Inflammatory macrophage treated with lipopolysaccharide for 1 hour (primary cell): ENCODE results near the gene IL3.
A peak's percentile ranks its signal among the peaks of the same experiment; 100 is the strongest.

Source experiments
- DNase-seq, 2 donors: peaks; one replicate each; pipeline ENCODE4 v3.0.0-alpha.2; 2020 to 2022

Gene IL3

DNA sequence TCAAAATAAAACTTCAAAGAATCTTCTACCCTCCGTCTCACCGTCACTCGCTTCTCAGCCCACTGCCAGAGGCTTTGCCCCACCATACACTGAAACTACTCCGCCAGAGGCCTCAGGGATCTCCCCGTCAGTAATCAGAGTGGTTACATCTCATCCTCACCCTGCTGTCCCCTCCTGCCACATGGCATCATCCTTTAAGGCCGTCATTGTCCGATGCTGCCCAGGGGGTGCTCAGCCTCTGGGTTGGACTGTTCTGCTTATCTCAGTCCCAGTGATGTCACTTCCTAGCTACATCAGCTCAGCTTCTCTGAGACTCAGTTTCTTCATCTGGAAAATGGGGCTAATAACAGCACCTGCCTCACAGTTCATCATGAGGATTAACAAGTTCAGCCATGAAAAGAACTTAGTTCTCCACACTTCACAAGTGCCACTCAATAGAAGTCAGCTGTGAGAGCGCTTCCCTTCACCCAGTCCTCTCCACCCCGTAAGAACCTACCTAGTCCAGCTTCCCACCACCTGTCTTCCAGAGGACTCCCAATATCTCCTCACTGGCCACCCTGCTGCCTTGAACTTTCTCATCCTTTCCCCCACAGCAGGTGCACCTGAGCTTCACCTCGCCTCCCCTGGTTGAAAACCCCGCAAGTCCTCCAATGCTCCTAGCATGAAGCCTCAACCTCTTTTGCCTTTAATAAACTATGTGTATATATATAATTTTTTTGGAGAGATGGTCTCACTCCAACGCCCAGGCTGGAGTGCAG, 2.8 kb upstream of the IL3 start:
- DNase-seq = no peak

DNA sequence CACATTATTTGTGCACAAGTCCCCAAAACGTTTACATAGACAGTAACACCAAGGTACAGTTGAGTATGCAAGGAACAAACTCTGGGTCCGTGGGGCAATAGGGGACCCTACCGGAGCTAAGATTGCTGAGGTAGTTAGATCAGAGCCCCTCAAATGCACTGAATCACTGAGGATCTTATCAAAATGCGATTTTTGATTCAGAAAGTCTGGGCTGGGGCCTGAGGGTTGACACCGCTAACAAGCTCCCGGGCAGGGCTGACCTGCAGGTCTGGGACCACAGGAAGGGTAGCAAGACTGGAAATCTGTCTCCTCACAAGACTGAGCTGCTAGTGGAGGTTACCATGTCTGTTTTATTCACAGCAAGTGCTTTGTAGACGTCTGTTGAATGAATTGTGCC, 1.8 kb upstream of the IL3 start:
- no peak for DNase-seq

DNA sequence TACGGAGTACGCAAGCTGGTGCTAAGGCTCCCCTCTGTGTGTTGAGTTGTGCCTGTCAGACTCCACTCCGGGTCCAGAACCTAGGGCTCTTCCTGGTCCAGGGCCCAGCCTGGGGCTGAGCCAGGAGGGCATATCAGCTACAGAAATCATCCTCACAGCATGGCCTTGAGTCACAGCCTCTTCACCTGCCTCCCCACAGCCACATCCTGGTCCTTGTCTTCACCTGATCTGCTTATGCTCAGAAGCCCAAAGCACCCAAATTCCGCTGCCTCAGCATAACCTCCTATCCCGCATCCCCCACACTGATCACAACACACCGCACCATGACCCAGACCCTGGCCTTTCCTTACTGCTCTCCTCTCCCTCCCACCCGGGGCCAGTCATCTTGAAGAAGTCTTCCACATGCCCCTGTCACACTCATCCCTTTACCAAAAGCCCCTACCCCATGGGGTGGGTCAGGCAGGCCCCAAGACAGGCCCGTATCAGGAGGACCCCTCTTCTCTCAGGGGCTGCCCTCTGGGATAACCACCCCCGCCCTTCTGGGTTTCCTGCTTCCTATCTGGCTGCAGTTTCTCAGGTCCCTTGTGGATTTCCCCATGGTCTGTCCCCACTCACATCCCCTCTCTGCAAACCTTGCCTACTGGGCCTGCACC, 1.3 kb upstream of the IL3 start:
- DNase-seq = no peak

- DNase-seq = no peak
Observed at GRCh38 chr5:132059696-132060500, 557 bp upstream of the IL3 start.

DNA sequence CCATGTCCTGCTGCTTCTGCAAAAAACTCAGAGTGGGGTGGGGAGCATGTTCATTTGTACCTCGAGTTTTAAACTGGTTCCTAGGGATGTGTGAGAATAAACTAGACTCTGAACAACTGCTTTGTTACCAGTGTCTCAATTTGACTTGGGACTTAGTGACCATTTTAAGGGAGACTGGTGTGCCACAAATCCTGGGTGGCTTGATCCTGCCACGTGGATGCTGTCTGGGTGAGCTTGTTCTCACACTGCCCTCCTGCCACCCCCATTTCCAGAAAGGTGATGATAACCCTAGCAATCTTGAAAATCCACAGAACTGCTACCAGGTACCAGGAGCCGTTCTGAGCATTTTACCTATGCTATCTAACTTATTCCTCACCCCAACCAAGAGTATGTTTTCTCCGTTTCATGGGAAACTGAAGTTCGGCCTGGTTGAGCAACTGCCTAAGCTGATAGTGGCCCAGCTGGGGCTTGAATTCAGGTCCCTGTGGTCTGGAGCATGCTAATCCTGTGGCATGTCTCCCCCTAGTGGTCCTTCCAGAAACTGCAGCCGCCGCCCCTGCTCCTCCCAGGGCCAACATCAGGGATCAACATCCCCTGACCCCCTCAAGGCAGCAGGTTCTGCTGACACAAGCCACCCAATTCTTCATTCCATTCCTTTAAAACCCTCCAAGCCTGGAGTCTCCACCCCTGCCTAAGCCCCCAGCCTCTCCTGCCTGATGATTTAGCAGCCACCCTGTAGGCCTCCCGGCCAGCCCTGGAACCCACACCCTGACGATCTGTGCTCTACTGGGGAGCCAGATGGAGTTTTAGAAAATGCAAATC, 2.8 kb downstream of the IL3 start:
- DNase-seq = peak; percentile 32 to 95

GRCh38 chr5:132064140-132064539, 3.7 kb downstream of the IL3 start:
- DNase-seq = no peak

DNA sequence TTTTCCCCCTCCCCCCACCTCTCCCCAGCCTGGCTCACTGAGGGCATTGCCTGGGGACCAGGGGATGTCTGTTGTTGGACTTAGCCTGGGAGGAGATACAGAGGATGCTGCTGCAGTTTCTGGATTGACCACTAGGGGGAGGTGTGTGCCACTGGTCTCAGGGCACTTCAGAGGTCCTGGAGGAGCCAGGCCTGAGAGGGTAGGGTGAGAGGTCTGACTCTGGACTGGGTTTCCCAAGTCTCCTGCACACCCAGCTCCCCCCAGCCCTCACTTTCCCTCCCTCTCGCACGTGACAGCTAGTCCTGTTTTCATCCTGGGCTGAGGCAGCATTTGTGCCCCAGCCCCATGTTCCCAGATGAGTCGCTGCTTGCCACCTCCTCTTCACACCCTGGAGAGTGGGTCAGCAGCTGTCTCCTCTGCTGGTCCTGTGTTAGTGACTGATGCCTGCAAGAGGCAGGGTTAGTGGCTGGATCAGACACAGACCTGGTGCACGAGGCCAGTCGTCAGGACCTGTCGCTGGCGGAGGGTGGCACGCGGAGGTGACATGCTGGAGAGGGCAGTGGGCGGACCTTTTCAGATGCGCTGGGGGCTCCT, 4.4 kb downstream of the IL3 start:
- DNase-seq = peak; percentile 32 to 97

DNA sequence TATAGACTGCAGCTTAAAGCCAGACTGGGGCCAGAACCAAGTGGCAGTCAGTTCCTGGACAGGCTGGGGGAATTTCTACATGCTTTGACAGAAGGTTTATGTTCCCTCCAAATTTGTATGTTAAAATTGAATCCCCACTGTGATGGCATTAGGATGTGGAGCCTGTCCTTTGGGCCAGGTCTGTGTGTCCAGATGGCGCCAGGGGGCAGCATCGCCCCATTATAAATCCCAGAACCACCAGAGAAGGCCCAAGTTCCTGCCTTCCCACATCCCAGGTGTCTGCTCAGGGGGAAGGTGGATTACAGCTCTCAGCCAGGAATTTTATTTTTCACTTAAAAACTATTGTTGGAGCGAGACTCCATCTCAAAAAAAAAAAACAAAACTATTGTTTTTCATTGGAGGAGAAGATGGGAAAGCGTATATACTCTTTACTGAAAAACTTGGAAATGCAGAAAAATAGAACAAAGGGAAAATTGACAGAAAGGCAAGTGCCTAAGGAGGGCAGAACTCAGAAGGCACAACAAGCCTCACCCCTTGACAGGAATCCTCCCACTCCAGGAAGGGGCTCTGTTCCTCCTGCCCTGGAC, 5.0 kb downstream of the IL3 start:
- DNase-seq = peak; percentile 45 to 66

DNA sequence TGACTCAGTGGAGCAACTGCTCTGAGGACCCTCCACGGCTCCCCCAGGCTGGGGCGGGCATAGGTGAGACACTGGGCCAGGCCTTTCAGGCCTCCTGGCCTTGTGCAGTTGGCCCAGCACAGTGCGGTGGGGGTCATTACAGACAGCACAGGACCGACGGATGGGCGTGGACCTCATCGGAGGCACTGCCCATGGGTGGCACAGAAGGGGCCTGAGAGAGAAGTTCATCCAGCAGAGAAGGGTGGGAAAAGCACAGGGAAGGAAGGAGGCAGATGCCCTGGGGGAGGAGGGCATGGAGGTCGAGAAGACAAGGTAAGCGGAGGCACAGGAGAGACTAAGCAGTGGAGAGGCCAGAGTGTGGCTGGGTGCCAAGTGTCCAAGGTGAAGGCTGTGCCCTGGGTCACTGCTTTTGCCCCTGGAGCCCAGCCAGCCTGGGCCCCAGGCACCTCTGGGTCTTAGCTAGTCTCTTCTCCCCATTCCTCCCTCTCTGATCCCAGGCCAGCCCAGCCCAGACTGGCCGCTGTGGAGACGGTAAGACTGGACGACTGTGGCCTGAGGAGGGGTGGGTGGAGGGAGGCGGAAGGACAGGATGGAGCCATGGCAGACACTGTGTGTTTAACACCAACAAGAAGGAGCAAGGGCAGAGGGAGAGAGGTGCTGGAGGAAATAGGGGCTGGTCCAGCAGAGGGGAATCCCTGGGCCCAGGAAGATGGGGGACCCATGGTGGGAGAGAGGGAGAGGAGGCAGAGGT, 5.7 kb downstream of the IL3 start:
- DNase-seq = no peak

GRCh38 chr5:132066871-132067270, 6.4 kb downstream of the IL3 start:
- no peak for DNase-seq

DNA sequence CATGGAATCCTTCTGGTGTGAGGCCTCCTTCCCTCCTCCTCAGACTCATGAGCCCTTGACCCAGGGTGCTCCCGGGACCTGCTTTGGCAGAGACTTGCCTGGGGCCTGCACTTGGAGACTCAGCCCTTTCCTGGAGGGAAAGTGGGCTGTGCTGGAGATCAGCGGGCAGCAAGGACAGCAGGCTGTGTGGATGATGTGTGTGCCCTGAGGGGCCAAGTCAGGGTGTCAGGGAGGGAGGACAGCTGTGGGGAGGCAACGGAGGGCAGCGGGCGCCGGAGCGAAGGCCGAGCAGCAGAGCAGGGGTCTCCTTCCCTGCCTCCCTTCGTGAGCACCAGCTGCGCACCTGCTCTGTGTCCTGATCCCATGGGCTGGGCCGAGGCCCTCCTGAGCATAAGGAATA, 7.0 kb downstream of the IL3 start:
- DNase-seq = no peak

DNA sequence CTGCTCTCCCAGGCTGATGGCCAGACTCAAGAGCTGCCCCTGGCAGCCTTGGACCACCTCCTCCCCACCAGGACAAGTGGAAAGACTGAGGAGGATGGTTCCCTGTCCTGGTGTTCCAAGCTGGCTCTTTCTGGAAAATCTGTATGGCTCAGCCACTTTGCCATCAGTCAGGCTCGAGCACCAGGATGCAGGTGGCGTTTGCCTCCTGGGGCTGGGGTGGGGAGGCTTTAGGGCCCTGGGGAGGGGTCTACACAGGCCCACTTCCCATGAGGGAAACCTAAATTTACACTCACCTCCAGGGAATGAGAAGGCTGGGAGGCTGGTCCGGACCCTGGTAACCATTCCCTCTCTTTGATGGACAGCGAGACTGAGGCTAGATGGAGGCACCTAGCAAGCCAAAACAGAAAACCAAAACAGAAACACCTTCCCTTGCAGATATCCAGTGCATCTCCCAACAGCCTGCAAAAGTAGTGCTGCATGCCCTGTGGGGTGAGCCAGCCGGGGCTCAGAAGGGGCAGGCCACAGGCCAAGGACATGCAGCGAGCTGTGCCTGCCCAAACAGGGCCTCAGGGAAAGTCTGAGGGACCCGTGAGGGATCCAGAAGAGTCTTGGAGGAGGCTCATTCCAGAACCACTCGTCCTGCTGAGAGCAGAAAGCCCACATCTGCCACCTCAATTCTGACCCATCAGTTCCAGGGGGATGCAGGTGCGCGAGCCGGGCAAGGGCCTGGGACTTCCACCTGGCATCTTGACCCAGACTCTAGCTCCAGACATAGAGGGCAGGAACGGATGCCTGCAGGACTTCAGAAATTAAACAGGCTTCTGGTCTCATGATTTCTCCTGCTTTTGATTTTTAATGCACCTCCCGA, 7.7 kb downstream of the IL3 start:
- DNase-seq = no peak

DNA sequence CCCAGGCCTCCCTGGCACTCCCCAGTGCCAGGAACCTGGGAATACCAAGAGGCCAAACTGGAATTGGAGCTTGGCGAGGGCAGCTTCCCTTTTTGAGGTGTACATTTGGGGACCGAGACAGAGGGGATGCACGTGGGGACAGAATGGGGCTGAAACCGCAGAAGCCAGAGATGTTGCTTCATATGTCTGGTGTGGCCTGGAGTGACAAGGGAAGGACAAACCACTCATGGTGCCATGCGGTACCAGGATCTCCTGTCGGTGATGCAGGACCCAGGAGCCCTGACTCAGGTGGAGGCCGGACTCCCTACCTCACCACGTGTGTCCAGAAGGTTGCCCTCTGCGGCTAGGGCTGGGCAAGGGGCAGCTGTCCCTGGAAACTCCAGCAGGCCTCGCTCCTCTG, 9.1 kb downstream of the IL3 start:
- peak; percentile 14 to 25 for DNase-seq

- no peak for DNase-seq
Observed at GRCh38 chr5:132069994-132070393, 9.5 kb downstream of the IL3 start.

DNA sequence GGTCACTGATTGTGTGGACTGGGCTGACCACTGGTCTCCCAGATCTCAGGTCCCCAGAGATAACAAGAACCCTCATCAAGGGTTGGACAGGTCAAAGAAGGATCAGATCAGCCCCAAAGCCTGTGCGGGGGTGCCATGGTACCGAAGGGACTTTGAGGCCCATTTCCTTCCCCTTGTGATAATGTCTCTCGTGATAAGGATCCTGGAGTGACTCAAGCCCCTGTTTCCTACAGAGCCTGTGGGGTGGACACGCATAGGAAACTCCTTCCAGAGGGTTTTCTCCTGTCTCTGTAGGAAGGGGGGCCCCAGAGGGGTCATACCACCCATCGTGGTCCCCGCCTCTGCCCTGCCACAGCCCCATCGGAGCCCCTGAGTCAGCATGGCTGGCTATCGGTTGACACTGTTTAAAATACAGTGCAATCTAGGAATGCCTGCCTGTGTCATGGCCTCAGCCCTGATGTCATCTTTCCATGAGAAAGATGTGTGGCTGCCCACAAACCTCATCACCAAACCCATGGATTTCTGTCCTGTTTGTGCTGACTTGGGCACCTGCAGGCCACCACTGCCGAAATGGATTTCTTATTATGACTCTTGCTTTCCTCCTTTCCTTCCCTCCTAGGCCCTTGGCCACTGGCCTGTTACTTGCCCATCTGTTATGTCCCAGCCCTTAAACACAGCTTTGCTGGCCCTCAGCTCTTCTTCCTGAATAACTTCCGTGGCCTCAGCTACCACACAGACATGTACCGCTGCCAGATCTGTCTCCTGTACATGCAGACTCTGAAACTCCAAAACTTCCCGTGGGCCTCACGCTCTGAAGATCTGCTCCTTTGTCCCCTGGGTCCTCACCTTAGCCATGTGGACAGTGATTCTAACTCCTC, 10.2 kb downstream of the IL3 start:
- peak; percentile 63 to 72 for DNase-seq

GRCh38 chr5:132071338-132071707, 10.9 kb downstream of the IL3 start:
- DNase-seq = no peak

DNA sequence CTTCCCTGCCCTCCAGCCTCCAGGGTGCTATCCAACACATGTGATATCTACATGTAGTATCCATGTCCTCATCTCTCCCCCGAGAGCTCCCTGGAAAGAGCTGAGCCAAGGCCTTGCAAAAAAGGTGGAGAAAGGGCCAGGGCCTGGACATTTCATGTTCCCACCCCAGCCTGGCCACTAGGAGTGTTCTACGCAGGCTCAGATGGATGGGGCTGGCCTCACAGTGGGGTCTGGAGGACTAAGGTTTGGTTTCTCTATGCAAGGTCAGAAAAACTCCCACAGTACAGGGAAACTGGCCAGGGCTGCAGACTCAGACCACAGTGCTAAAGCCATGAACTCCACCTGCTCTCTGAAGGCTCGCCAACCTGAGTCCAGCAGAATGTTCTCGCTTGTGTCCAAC, 11.6 kb downstream of the IL3 start:
- no peak for DNase-seq

DNA sequence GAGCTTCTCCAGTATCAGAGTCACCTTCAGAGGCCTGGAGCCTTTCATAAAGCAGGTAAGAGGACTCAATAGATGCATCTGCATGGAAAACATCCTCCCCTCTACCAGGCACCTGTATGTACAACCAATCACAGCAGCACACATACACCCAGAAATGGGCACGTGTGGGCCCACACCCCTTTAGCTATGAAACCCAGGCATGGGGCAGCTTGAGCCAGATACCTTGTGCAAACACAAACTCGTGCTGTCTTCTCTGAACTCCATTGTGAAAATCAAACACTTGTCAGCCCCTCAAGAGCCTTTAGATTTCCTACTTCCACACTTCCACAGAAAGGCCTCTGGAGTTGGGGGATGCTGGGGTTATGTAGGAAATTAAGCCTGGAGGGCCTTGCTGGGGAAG, 12.1 kb downstream of the IL3 start:
- no peak for DNase-seq

GRCh38 chr5:132073231-132074013, 13.0 kb downstream of the IL3 start, which contains the start of gene CSF2:
CSF2 (plus strand) TSS chr5:132073789; CDS start chr5:132073824, 35 bp downstream.
- DNase-seq = peak; percentile 8 to 20
